Trophoblast cell (in vitro differentiated cells and primary cell): ENCODE data around the gene PGF.

ENCODE experiments used
- DNase-seq, 2 donors: peaks; one replicate each; pipeline ENCODE4 v3.0.0-alpha.2; 2016
- H2AFZ ChIP-seq: 2 replicates; pipeline ENCODE4 v1.6.1; 2013; ENCODE audit warnings: low read length, moderate library complexity, mild to moderate bottlenecking; ENCODE audit not compliant: insufficient read depth, poor library complexity
- H2AK5ac ChIP-seq: 2 replicates; pipeline ENCODE4 v1.6.1; 2013; ENCODE audit warnings: mild to moderate bottlenecking, low read length
- H2BK120ac ChIP-seq: 2 replicates; pipeline ENCODE4 v1.6.1; 2013; ENCODE audit warnings: low read length, mild to moderate bottlenecking, moderate library complexity; ENCODE audit not compliant: insufficient read depth, poor library complexity
- H2BK12ac ChIP-seq: 2 replicates; pipeline ENCODE4 v1.6.1; 2013; ENCODE audit warnings: mild to moderate bottlenecking, low read length, moderate library complexity
- H2BK5ac ChIP-seq: 2 replicates; pipeline ENCODE4 v1.6.1; 2013; ENCODE audit warnings: low read length, low read depth, moderate library complexity, mild to moderate bottlenecking; ENCODE audit not compliant: poor library complexity
- H3K14ac ChIP-seq: 2 replicates; pipeline ENCODE4 v1.6.1; 2013; ENCODE audit warnings: mild to moderate bottlenecking, low read length
- H3K18ac ChIP-seq: 2 replicates; pipeline ENCODE4 v1.6.1; 2013; ENCODE audit warnings: mild to moderate bottlenecking, low read length
- H3K23ac ChIP-seq: 2 replicates; pipeline ENCODE4 v1.6.1; 2013; ENCODE audit warnings: low read length
- H3K27ac ChIP-seq: 2 replicates; pipeline ENCODE4 v1.5.1; 2013; ENCODE audit warnings: low read depth, mild to moderate bottlenecking, inconsistent platforms, low read length, moderate library complexity
- H3K27me3 ChIP-seq: 2 replicates; pipeline ENCODE4 v1.6.1; 2013; ENCODE audit warnings: inconsistent platforms, mild to moderate bottlenecking, low read length, moderate library complexity; ENCODE audit not compliant: insufficient read depth
- H3K36me3 ChIP-seq, 2 experiments: 1 replicate in 1 of 2; 2 replicates in 1 of 2; pipeline ENCODE4 v1.6.1; 2013; ENCODE audit warnings: low read length in 2 of 2, mild to moderate bottlenecking in 2 of 2, moderate library complexity in 1 of 2; ENCODE audit not compliant: insufficient read depth in 2 of 2, control insufficient read depth in 1 of 2
- H3K4ac ChIP-seq: 2 replicates; pipeline ENCODE4 v1.6.1; 2013; ENCODE audit warnings: low read depth, mild to moderate bottlenecking, low read length, moderate library complexity
- H3K4me1 ChIP-seq, 2 experiments: 1 replicate in 1 of 2; 2 replicates in 1 of 2; pipeline ENCODE4 v1.6.1; 2013; ENCODE audit warnings: low read length in 2 of 2, mild to moderate bottlenecking in 2 of 2, moderate library complexity in 1 of 2; ENCODE audit not compliant: insufficient read depth in 2 of 2, control insufficient read depth in 1 of 2
- H3K4me2 ChIP-seq: 2 replicates; pipeline ENCODE4 v1.6.1; 2013; ENCODE audit warnings: inconsistent platforms, mild to moderate bottlenecking, low read length, moderate library complexity
- H3K4me3 ChIP-seq: 2 replicates; pipeline ENCODE4 v1.5.1; 2013; ENCODE audit warnings: mild to moderate bottlenecking, low read depth, low read length, inconsistent platforms
- H3K79me1 ChIP-seq: one replicate; pipeline ENCODE4 v1.6.1; 2013; ENCODE audit warnings: low read length
- H3K79me2 ChIP-seq: 2 replicates; pipeline ENCODE4 v1.6.1; 2013; ENCODE audit warnings: low read length, mild to moderate bottlenecking; ENCODE audit not compliant: control insufficient read depth, insufficient read depth, poor library complexity
- H3K9ac ChIP-seq: 2 replicates; pipeline ENCODE4 v1.6.1; 2013; ENCODE audit warnings: mild to moderate bottlenecking, low read length
- H3K9me3 ChIP-seq: 2 replicates; pipeline ENCODE4 v1.6.1; 2013; ENCODE audit warnings: low read depth, mild to moderate bottlenecking, control low read depth, inconsistent platforms, low read length; ENCODE audit not compliant: insufficient read depth
- H4K12ac ChIP-seq: 2 replicates; pipeline ENCODE4 v1.6.1; 2013; ENCODE audit warnings: low read depth, mild to moderate bottlenecking, low read length, moderate library complexity
- H4K8ac ChIP-seq: 2 replicates; pipeline ENCODE4 v1.6.1; 2013; ENCODE audit warnings: low read depth, mild to moderate bottlenecking, low read length, moderate library complexity
- H4K91ac ChIP-seq: one replicate; pipeline ENCODE4 v1.6.1; 2013; ENCODE audit warnings: low read depth, mild to moderate bottlenecking, low read length, moderate library complexity
- WGBS: extraction: QIAGEN DNeasy Blood & Tissue Kit; methylation state at CpG from one replicate; pipeline ENCODE4 v1.1.7; 2013; ENCODE audit warnings: missing lambda C conversion rate; ENCODE audit not compliant: insufficient read length, insufficient coverage; ENCODE audit errors: extremely low coverage; 5-methylcytosine and 5-hydroxymethylcytosine counted together

Gene PGF

GRCh38 chr14:74949859-74950573 lies 5.4 kb downstream of the PGF start:
- H4K8ac ChIP-seq, result peak overlapping the region; percentile 12
- H3K4me2 ChIP-seq, result no peak overlapping the region
- H3K79me1 ChIP-seq, result peaks cover 19% of the 10 kb centered on the region
- H2BK5ac ChIP-seq, result no peak overlapping the region
- H2BK120ac ChIP-seq, result no peak overlapping the region
- H3K27me3 ChIP-seq, result no peaks in the 10 kb centered on the region
- no peak overlapping the region for H3K4me3 ChIP-seq
- H2AK5ac ChIP-seq, result no peak overlapping the region
- H3K14ac ChIP-seq, result no peak overlapping the region
- no peak overlapping the region for H3K27ac ChIP-seq
- H3K36me3 ChIP-seq, result peaks cover 38 to 49% of the 10 kb centered on the region in 2 experiments
- H3K4ac ChIP-seq, result no peak overlapping the region
- no peak overlapping the region for H2AFZ ChIP-seq
- DNase-seq, result no peak
- H3K23ac ChIP-seq, result no peak overlapping the region
- H3K18ac ChIP-seq, result no peak overlapping the region
- H4K91ac ChIP-seq, result no peak overlapping the region
- WGBS, result no CpG with 5 or more reads among the region's 17 CpGs
- H3K9me3 ChIP-seq, result no peaks in the 10 kb centered on the region
- H3K9ac ChIP-seq, result no peak overlapping the region
- no peak overlapping the region for H2BK12ac ChIP-seq
- H3K79me2 ChIP-seq, result peaks cover 7% of the 10 kb centered on the region
- H4K12ac ChIP-seq, result no peak overlapping the region
- peaks cover 7 to 10% of the 10 kb centered on the region in 2 experiments for H3K4me1 ChIP-seq

- Histone ChIP-seq H3K79me1 (peaks cover 12% of the 10 kb centered on the region), H2AK5ac (no peak overlapping the region), H3K18ac (no peak overlapping the region), H3K9ac (no peak overlapping the region), H3K9me3 (no peaks in the 10 kb centered on the region), H3K4me2 (no peak overlapping the region), H3K4me1 (peaks cover 1 to 2% of the 10 kb centered on the region in 2 experiments), H4K91ac (no peak overlapping the region), H4K8ac (no peak overlapping the region), H2BK5ac (no peak overlapping the region), H3K27me3 (no peaks in the 10 kb centered on the region), H2AFZ (no peak overlapping the region), H3K23ac (no peak overlapping the region), H3K27ac (no peak overlapping the region), H3K79me2 (peaks cover 4% of the 10 kb centered on the region), H2BK120ac (no peak overlapping the region), H3K14ac (no peak overlapping the region), H2BK12ac (no peak overlapping the region), H3K36me3 (peaks cover 37 to 49% of the 10 kb centered on the region in 2 experiments), H4K12ac (peak overlapping the region; percentile 24), H3K4me3 (no peak overlapping the region), H3K4ac (no peak overlapping the region)
- DNase-seq, result no peak
- no CpG with 5 or more reads among the region's 16 CpGs for WGBS
Observed at GRCh38 chr14:74949191-74949601, 6.2 kb downstream of the PGF start.

GRCh38 chr14:74948228-74949175 lies 6.9 kb downstream of the PGF start:
- peak in 1 of 2 donors; percentile 40 for DNase-seq
- Histone ChIP-seq H3K9me3 (no peaks in the 10 kb centered on the region), H3K79me2 (no peaks in the 10 kb centered on the region), H3K4me3 (no peak overlapping the region), H3K14ac (no peak overlapping the region), H3K18ac (no peak overlapping the region), H2BK5ac (no peak overlapping the region), H3K27ac (no peak overlapping the region), H2BK120ac (no peak overlapping the region), H3K36me3 (peaks cover 30 to 46% of the 10 kb centered on the region in 2 experiments), H2AK5ac (no peak overlapping the region), H4K8ac (no peak overlapping the region), H2AFZ (no peak overlapping the region), H4K91ac (no peak overlapping the region), H3K4me1 (no peaks in the 10 kb centered on the region), H3K9ac (no peak overlapping the region), H3K79me1 (peaks cover 8% of the 10 kb centered on the region), H3K4me2 (no peak overlapping the region), H2BK12ac (no peak overlapping the region), H3K27me3 (no peaks in the 10 kb centered on the region), H4K12ac (no peak overlapping the region), H3K4ac (no peak overlapping the region), H3K23ac (no peak overlapping the region)
- no CpG with 5 or more reads among the region's 23 CpGs for WGBS

- no peak overlapping the region for H3K27ac ChIP-seq
- H2AFZ ChIP-seq, result no peak overlapping the region
- no peak overlapping the region for H3K4ac ChIP-seq
- peaks cover 26 to 42% of the 10 kb centered on the region in 2 experiments for H3K36me3 ChIP-seq
- H3K9me3 ChIP-seq, result no peaks in the 10 kb centered on the region
- no peak overlapping the region for H3K18ac ChIP-seq
- no peak overlapping the region for H3K4me2 ChIP-seq
- H2BK5ac ChIP-seq, result no peak overlapping the region
- H4K12ac ChIP-seq, result no peak overlapping the region
- no peak overlapping the region for H3K14ac ChIP-seq
- no peak overlapping the region for H2BK120ac ChIP-seq
- no peak overlapping the region for H3K4me3 ChIP-seq
- no peak overlapping the region for H2BK12ac ChIP-seq
- H2AK5ac ChIP-seq, result no peak overlapping the region
- H4K8ac ChIP-seq, result no peak overlapping the region
- no peak overlapping the region for H3K9ac ChIP-seq
- no peaks in the 10 kb centered on the region for H3K27me3 ChIP-seq
- H4K91ac ChIP-seq, result no peak overlapping the region
- no peak for DNase-seq
- H3K4me1 ChIP-seq, result no peaks in the 10 kb centered on the region
- no peak overlapping the region for H3K23ac ChIP-seq
- no CpG with 5 or more reads among the region's 13 CpGs for WGBS
- H3K79me2 ChIP-seq, result no peaks in the 10 kb centered on the region
- peaks cover 8% of the 10 kb centered on the region for H3K79me1 ChIP-seq
Observed at GRCh38 chr14:74947353-74948227, 7.8 kb downstream of the PGF start.
